ENCODE data around the gene PRPF38A.

- TF ChIP-seq CTCF (IDR thresholded peaks at IDR 0.05) (no peak), POLR2A (IDR thresholded peaks at IDR 0.05) (no peak), EP300 (IDR thresholded peaks at IDR 0.05) (no peak), POLR2AphosphoS5 (IDR thresholded peaks at IDR 0.05) (no peak)
These were observed 51.3 kb downstream of the PRPF38A start for GRCh38 chr1:52455686-52456085.

All from stomach (tissue), 4 donors.